Astrocyte (in vitro differentiated cells and primary cell): Measurements from ENCODE around the gene CRACR2A. TPM values are rescaled to one million over a fixed set of nuclear protein-coding genes. Genes with fewer than 3 reads are reported as not detected.

Experiments
- DNase-seq: peaks from one replicate; pipeline ENCODE4 v3.0.0-alpha.2; 2010; ENCODE audit warnings: low read depth
- FAIRE-seq: peaks from 2 replicates; lab custom pipeline; 2011; peaks lifted over from hg19 to GRCh38; lab: Jason Lieb, UNC
- H2AFZ ChIP-seq: 2 replicates; pipeline ENCODE4 v1.6.0; 2012; ENCODE audit warnings: low read depth, low read length, inconsistent platforms
- H3K27ac ChIP-seq: 2 replicates; pipeline ENCODE4 v1.5.1; 2011; ENCODE audit warnings: low read depth, low read length, inconsistent platforms
- H3K27me3 ChIP-seq: 2 replicates; pipeline ENCODE4 v1.6.0; 2011; ENCODE audit warnings: low read length, inconsistent platforms; ENCODE audit not compliant: insufficient read depth
- H3K36me3 ChIP-seq: 2 replicates; pipeline ENCODE4 v1.5.1; 2011; ENCODE audit warnings: low read length, inconsistent platforms; ENCODE audit not compliant: insufficient read depth
- H3K4me1 ChIP-seq: 2 replicates; pipeline ENCODE4 v1.5.1; 2011; ENCODE audit warnings: low read length, inconsistent platforms; ENCODE audit not compliant: insufficient read depth
- H3K4me2 ChIP-seq: 2 replicates; pipeline ENCODE4 v1.6.0; 2012; ENCODE audit warnings: low read length, inconsistent platforms
- H3K4me3 ChIP-seq: 2 replicates; pipeline ENCODE4 v1.5.1; 2011; ENCODE audit warnings: low read depth, mild to moderate bottlenecking, low read length, inconsistent platforms; ENCODE audit not compliant: insufficient read depth
- H3K79me2 ChIP-seq: 2 replicates; pipeline ENCODE4 v1.6.0; 2012; ENCODE audit warnings: mild to moderate bottlenecking, low read length, inconsistent platforms; ENCODE audit not compliant: insufficient read depth
- H3K9ac ChIP-seq: 2 replicates; pipeline ENCODE4 v1.6.0; 2012; ENCODE audit warnings: mild to moderate bottlenecking, low read length, inconsistent platforms
- H3K9me3 ChIP-seq: 2 replicates; pipeline ENCODE4 v1.5.1; 2012; ENCODE audit warnings: low read depth, mild to moderate bottlenecking, low read length, inconsistent platforms; ENCODE audit not compliant: insufficient read depth
- H4K20me1 ChIP-seq: 2 replicates; pipeline ENCODE4 v1.6.0; 2012; ENCODE audit warnings: low read length, inconsistent platforms; ENCODE audit not compliant: insufficient read depth
- H3K27ac Mint-ChIP-seq: one replicate; pipeline ENCODE4 v1.8.0; 2021; ENCODE audit warnings: mild to moderate bottlenecking, mixed read lengths; ENCODE audit not compliant: unreplicated experiment
- H3K27me3 Mint-ChIP-seq: one replicate; pipeline ENCODE4 v1.8.0; 2021; ENCODE audit warnings: low read depth, mixed read lengths; ENCODE audit not compliant: unreplicated experiment
- H3K36me3 Mint-ChIP-seq: one replicate; pipeline ENCODE4 v1.8.0; 2021; ENCODE audit warnings: low read depth, mixed read lengths; ENCODE audit not compliant: unreplicated experiment
- H3K4me1 Mint-ChIP-seq: one replicate; pipeline ENCODE4 v1.8.0; 2021; ENCODE audit warnings: low read depth, mixed read lengths; ENCODE audit not compliant: unreplicated experiment
- H3K4me3 Mint-ChIP-seq: one replicate; pipeline ENCODE4 v1.8.0; 2021; ENCODE audit warnings: mild to moderate bottlenecking, moderate library complexity, mixed read lengths; ENCODE audit not compliant: unreplicated experiment
- H3K9me3 Mint-ChIP-seq: one replicate; pipeline ENCODE4 v1.8.0; 2021; ENCODE audit warnings: mild to moderate bottlenecking, mixed read lengths; ENCODE audit not compliant: unreplicated experiment
- EZH2 ChIP-seq: IDR thresholded peaks from 2 replicates; pipeline ENCODE4 v1.6.1; 2012; ENCODE audit warnings: mild to moderate bottlenecking, low read length, inconsistent platforms; ENCODE audit not compliant: insufficient read depth
- total RNA-seq: library from RNA; stranded (reverse); gene quantifications from 2 replicates; pipeline ENCODE4 v1.2.1, GENCODE V29; 2021
- TF ChIP-seq, protein P1 (sequence below): IDR thresholded peaks from 2 replicates; pipeline ENCODE4 v1.5.1; 2011; ENCODE audit warnings: low read depth, mild to moderate bottlenecking, inconsistent platforms, low read length, moderate library complexity; ENCODE audit not compliant: insufficient read depth

CRACR2A gene
- total RNA-seq, 1 donor from 2014 or later, result 1.5 TPM

DNA sequence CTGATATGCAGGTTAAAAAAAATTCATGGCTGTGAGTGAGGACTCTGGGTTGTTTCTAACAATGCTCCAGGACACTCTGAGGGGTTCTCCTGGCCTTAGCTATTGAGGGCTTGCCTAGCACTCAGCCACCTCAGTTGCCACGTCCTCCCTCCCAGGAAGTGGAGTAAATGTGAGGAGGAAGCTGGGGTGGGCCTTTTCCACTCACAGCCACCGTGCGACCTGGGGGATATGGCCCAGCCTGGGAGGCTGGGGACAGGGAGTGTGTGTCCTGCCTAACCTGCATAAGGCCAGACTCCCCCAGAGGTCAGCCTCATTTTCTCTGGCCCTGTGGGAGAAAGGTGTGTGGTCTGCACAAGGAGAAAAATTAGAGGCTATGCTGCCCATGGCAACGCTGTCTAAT lies 83.3 kb downstream of the CRACR2A start:
- TF ChIP-seq EZH2, result no peak
- peaks cover 10% of the 10 kb centered on the region for H3K4me1 Mint-ChIP-seq
- Histone ChIP-seq H3K4me2 (no peak overlapping the region), H3K79me2 (no peaks in the 10 kb centered on the region), H3K4me1 (no peaks in the 10 kb centered on the region), H3K27me3 (no peaks in the 10 kb centered on the region), H3K9ac (no peak overlapping the region), H2AFZ (no peak overlapping the region), H3K9me3 (no peaks in the 10 kb centered on the region), H3K36me3 (peaks cover 4% of the 10 kb centered on the region), H4K20me1 (no peaks in the 10 kb centered on the region), H3K4me3 (no peak overlapping the region), H3K27ac (no peak overlapping the region)
- no peak overlapping the region for H3K4me3 Mint-ChIP-seq
- DNase-seq (no peak), FAIRE-seq (no peak)
- H3K27me3 Mint-ChIP-seq, result peaks cover 50% of the 10 kb centered on the region
- H3K9me3 Mint-ChIP-seq, result no peaks in the 10 kb centered on the region
- no peaks in the 10 kb centered on the region for H3K36me3 Mint-ChIP-seq
- no peak overlapping the region for H3K27ac Mint-ChIP-seq

DNA sequence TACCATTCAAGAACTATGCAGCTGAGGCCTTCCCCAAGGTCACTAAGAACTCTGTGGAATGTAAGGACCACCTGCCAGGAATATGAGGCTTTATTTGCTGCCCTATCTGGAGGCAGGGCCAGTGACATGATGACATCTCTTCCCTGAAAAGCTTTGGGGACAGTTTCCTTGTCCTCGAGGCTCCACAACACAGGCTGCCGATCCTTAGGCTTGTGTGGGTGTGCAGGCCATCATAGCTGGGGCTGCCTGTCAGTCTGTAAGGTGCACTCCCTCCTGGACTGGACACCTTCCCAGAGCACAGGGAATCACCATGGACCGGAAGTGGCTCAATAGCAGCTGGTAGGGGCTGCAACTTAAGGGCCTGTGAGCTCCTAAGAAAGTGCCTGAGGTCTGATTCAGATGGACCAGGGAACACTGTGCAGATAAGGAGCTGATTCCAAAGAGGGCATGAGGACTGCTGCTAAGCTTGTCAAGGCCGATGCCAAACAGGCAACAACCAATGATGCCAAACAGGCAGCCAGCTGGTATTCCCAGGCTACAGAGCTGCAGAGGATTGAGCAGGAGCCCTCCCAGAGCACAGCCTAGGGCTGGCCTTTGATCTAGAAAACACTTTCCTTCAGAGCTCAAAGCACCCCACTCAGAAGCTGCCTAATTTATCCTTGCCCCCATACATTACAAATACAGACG lies 84.3 kb downstream of the CRACR2A start:
- H3K9ac ChIP-seq, result no peak overlapping the region
- Mint-ChIP-seq H3K36me3 (no peaks in the 10 kb centered on the region), H3K27me3 (peaks cover 47% of the 10 kb centered on the region), H3K4me1 (peaks cover 10% of the 10 kb centered on the region), H3K9me3 (no peaks in the 10 kb centered on the region), H3K4me3 (no peak overlapping the region), H3K27ac (no peak overlapping the region)
- no peaks in the 10 kb centered on the region for H3K79me2 ChIP-seq
- no peak overlapping the region for H3K27ac ChIP-seq
- no peak overlapping the region for H3K4me3 ChIP-seq
- no peak for FAIRE-seq
- no peaks in the 10 kb centered on the region for H4K20me1 ChIP-seq
- H3K4me1 ChIP-seq, result no peaks in the 10 kb centered on the region
- H3K4me2 ChIP-seq, result no peak overlapping the region
- TF ChIP-seq, protein P1, sequence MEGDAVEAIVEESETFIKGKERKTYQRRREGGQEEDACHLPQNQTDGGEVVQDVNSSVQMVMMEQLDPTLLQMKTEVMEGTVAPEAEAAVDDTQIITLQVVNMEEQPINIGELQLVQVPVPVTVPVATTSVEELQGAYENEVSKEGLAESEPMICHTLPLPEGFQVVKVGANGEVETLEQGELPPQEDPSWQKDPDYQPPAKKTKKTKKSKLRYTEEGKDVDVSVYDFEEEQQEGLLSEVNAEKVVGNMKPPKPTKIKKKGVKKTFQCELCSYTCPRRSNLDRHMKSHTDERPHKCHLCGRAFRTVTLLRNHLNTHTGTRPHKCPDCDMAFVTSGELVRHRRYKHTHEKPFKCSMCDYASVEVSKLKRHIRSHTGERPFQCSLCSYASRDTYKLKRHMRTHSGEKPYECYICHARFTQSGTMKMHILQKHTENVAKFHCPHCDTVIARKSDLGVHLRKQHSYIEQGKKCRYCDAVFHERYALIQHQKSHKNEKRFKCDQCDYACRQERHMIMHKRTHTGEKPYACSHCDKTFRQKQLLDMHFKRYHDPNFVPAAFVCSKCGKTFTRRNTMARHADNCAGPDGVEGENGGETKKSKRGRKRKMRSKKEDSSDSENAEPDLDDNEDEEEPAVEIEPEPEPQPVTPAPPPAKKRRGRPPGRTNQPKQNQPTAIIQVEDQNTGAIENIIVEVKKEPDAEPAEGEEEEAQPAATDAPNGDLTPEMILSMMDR, result no peak
- TF ChIP-seq EZH2, result no peak
- no peaks in the 10 kb centered on the region for H3K27me3 ChIP-seq
- H3K36me3 ChIP-seq, result peaks cover 4% of the 10 kb centered on the region
- no peaks in the 10 kb centered on the region for H3K9me3 ChIP-seq
- DNase-seq, result no peak
- no peak overlapping the region for H2AFZ ChIP-seq

DNA sequence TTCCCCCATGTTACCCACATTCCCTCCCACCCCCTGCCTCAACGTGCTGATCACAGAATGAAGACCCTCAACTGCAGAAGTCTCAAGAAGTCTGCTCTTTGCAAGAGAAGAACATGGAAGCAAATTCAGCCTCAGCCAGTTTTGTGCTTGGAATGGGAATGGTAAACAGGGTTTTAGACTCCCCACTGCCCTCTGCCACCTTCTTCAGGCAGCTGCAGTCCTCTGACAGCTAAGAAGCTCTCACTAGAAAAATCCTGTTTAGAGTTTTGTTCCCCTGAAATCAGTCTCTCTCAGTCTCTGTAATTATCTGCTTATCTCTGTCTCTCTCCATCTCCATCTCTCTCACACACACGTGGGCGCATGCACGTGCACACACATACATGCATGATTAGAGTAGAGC lies 85.4 kb downstream of the CRACR2A start:
- Histone ChIP-seq H3K4me2 (no peak overlapping the region), H3K27me3 (no peaks in the 10 kb centered on the region), H2AFZ (no peak overlapping the region), H4K20me1 (no peaks in the 10 kb centered on the region), H3K36me3 (peaks cover 3% of the 10 kb centered on the region), H3K9ac (no peak overlapping the region), H3K9me3 (no peaks in the 10 kb centered on the region), H3K79me2 (no peaks in the 10 kb centered on the region), H3K4me1 (no peaks in the 10 kb centered on the region), H3K27ac (no peak overlapping the region), H3K4me3 (no peak overlapping the region)
- no peaks in the 10 kb centered on the region for H3K9me3 Mint-ChIP-seq
- FAIRE-seq, result no peak
- H3K27ac Mint-ChIP-seq, result no peak overlapping the region
- TF ChIP-seq, protein P1, result no peak
- DNase-seq, result no peak
- H3K4me3 Mint-ChIP-seq, result no peak overlapping the region
- no peaks in the 10 kb centered on the region for H3K36me3 Mint-ChIP-seq
- H3K27me3 Mint-ChIP-seq, result peaks cover 45% of the 10 kb centered on the region
- peaks cover 10% of the 10 kb centered on the region for H3K4me1 Mint-ChIP-seq
